Neural cell (in vitro differentiated cells): ENCODE measurements around the gene DEK.

Source experiments
- CTCF ChIP-seq: fragments of 450-650 bp; IDR thresholded peaks from 2 replicates; pipeline ENCODE4 v1.5.1; 2014; ENCODE audit warnings: antibody characterized with exemption, mild to moderate bottlenecking, moderate library complexity; ENCODE audit not compliant: poor library complexity, severe bottlenecking
- EP300 ChIP-seq: fragments of 450-650 bp; conservative IDR thresholded peaks from 2 replicates; pipeline ENCODE4 v1.6.1; 2014; ENCODE audit warnings: antibody characterized with exemption, mild to moderate bottlenecking, moderate library complexity; ENCODE audit not compliant: poor library complexity, severe bottlenecking
- EZH2 ChIP-seq: fragments of 200-600, 300-800 bp; shearing (Covaris generic), sonication (generic); IDR thresholded peaks from 2 replicates; pipeline ENCODE4 v1.6.1; 2014; ENCODE audit warnings: antibody characterized with exemption, low read length, borderline replicate concordance, mild to moderate bottlenecking; ENCODE audit not compliant: insufficient read depth, poor library complexity, severe bottlenecking
- MXI1 ChIP-seq: fragments of 450-650 bp; conservative IDR thresholded peaks from 2 replicates; pipeline ENCODE4 v1.6.1; 2014; ENCODE audit warnings: antibody characterized with exemption, mild to moderate bottlenecking; ENCODE audit not compliant: poor library complexity, severe bottlenecking
- POLR2AphosphoS5 ChIP-seq: IDR thresholded peaks from 2 replicates; pipeline ENCODE4 v1.6.1; 2012
- RAD21 ChIP-seq: fragments of 450-650 bp; conservative IDR thresholded peaks from 2 replicates; pipeline ENCODE4 v1.6.1; 2014; ENCODE audit warnings: antibody characterized with exemption, mild to moderate bottlenecking, moderate library complexity
- REST ChIP-seq: IDR thresholded peaks from 2 replicates; pipeline ENCODE4 v1.6.1; 2012; ENCODE audit warnings: borderline replicate concordance
- TAF1 ChIP-seq: IDR thresholded peaks from 2 replicates; pipeline ENCODE4 v1.6.1; 2012; ENCODE audit warnings: low read depth

GRCh38 chr6:18249271-18249670, 15.1 kb downstream of the DEK start:
- TF ChIP-seq CTCF (no peak), POLR2AphosphoS5 (no peak), REST (no peak), TAF1 (no peak), MXI1 (no peak), EZH2 (no peak), EP300 (no peak), RAD21 (no peak)
